NCI-H146 treated with DMSO at 0.1 percent for 48 hours (cell line): ENCODE data around the gene TLDC2.
"Not testable (repeated sequence)": the region's sequence is repeated elsewhere in the genome, so short reads cannot be mapped to it uniquely, and the experiment has no call there.

Experiments
- DNase-seq: peaks from one replicate; lab custom pipeline; 2025; ENCODE audit not compliant: unreplicated experiment; lab: John Stamatoyannopoulos, UW

TLDC2 gene

DNA sequence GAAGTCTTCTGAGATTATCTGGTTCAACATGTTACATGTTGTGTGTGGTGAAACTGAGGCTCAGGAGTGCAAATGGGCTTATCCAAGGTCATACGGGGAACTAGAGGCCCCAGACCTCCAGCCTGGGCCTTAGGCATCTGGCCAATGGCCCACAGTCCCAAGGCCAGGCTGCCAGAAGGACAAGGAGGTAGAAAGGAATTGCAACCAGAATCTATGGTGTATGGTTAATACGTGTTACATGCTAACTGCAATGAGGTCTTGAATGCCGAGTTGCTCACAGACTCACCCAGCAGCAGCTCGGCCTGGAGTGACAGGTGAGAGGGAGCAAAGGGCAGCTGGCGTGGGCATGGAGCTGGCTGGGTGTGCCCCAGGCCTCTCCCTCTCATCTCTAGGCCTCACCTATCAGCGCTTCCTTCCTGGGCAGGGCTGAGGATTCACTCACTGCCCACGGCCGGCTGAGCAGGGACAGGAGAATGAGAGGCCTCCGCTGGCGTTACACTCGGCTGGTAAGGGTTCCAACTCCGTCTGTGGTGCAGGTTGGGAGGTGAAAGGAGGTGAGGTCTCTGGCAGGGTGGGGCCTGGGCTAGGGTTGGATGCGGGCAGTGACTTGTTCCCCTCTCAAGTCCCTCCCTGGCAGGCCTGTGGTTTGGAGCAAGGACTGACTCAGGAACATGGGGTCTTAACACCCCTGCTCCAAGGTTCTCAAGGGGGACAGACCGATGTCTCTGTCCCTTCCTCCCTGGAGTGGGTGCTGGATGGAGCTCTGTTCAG is at the start of gene TLDC2:
Gene TLDC2 (plus strand): TSS at position 437 of the 771 bp plus-strand sequence. CDS start 37 bp downstream, at position 474.
- no peak for DNase-seq

- no peak for DNase-seq
Measured at GRCh38 chr20:36826554-36827244, 49.2 kb upstream of the TLDC2 start.

GRCh38 chr20:36827541-36828279 is 48.2 kb upstream of the TLDC2 start:
- DNase-seq, result no peak

DNA sequence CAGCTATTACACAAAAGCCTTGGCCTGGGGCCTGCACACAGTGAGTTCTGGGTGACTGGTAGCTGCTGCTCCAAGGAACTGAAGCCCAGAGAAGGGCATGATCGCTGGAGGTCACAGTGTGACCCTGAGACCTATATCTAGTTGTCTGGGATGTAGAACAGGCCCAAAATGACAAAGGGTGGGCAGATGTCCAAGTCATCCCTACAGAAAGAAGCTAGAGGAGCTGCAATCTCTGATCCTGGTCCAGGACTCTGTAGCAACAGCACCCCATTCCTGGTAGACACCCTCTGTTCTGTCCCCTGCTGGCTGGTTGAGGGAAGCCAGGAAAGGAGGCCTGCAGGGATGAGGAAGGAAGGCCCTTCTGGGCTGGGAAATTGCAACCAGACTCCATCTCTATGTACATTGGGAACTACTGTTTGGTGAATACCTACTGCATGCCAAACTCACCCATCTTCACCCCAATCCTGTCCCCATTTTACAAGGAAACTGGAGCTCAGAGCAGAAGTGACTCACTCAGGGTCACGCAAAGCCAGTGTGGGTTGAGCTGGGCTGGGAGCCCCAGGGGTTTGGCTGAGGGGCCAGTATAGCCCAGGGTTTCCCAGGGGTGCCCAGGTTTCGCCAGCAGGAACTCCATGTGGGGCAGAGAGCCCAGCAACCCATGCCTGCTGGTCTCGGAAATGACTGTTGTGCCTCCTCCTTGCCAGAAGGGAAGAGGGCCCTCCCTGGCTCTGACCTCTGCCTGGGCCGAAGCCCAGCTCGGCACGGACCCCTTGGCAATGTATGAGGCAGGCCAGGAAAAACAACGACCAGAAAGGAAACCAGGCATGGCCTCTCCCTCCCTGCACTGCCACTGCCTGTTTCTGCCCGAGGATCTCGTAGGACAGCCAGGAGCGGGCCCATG is 44.9 kb upstream of the TLDC2 start:
- no peak for DNase-seq

GRCh38 chr20:36832791-36833190 is 43.1 kb upstream of the TLDC2 start:
- DNase-seq, result no peak

GRCh38 chr20:36833275-36834020 is 42.5 kb upstream of the TLDC2 start:
- no peak for DNase-seq

GRCh38 chr20:36835025-36835424 is 40.9 kb upstream of the TLDC2 start:
- no peak for DNase-seq

- peak; percentile 95 for DNase-seq
Measured at GRCh38 chr20:36835453-36836198, 40.3 kb upstream of the TLDC2 start.

DNA sequence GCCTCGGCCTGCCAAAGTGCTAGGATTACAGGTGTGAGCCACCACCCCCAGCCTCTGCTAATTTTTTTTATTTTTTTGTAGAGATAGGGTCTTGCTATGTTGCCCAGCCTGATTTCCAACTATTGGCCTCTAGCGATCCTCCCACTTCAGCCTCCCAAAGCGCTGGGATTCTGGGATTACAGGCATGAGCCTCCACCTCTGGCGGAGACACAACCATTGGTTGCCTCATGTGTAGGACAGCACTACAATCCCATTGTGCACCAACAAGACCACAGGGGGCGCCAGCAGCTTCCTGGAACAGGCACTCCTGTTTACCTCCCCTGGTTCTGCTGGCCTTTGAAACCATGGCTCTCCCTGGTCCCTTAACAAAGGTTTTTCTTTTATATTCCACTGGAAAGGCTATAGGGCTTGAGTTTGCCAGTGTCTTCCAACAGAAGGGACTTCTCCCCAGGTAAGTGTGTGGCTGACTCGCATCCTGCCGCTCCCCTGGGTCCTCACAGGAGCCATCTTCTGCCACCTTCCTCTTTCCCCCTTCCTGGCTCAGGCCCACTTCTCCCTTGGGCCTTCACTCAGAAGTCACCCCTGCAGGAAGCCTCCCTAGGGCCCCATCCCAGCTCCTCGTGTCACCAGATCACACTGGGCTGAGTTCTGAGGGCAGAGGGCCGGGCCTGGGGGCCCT is 39.2 kb upstream of the TLDC2 start:
- peak; percentile 27 for DNase-seq

- peak; percentile 52 for DNase-seq
Measured at GRCh38 chr20:36838376-36838775, 37.6 kb upstream of the TLDC2 start.

DNA sequence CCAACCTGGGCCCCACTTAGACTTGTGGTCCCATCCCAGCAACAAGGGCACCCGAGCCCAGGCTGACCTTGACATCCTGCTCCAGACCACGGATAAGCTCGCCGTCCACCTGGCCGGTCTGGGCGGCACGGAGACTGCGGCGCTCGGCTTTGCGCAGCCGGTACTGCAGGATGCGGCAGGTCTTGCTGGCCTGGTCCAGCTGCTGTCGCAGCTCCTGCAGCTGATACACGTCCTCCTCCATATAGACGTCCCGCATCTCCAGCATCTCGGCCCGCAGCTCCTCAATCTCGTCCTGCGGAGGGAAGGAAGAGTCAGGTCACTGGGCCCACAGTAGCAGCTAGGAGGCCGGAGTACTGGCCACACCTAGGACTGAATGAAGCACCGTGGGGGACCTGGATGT is 36.8 kb upstream of the TLDC2 start:
- no peak for DNase-seq

DNA sequence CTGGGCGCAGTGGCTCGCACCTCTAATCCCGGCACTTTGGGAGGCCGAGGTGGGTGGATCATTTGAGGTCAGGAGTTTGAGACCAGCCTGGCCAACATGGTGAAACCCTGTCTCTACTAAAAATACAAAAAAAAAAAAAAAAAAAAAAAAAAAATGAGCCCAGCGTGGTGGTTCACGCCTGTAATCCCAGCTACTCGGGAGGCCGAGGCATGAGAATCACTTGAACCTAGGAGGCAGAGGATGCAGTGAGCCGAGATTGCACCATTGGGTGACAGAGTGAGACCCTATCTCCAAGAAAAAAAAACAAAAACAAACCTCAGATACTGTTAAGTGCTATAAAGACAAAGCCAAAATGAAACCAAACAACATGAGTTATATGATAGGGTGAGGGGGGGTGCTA is 34.9 kb upstream of the TLDC2 start:
- DNase-seq, result not testable (repeated sequence)

DNA sequence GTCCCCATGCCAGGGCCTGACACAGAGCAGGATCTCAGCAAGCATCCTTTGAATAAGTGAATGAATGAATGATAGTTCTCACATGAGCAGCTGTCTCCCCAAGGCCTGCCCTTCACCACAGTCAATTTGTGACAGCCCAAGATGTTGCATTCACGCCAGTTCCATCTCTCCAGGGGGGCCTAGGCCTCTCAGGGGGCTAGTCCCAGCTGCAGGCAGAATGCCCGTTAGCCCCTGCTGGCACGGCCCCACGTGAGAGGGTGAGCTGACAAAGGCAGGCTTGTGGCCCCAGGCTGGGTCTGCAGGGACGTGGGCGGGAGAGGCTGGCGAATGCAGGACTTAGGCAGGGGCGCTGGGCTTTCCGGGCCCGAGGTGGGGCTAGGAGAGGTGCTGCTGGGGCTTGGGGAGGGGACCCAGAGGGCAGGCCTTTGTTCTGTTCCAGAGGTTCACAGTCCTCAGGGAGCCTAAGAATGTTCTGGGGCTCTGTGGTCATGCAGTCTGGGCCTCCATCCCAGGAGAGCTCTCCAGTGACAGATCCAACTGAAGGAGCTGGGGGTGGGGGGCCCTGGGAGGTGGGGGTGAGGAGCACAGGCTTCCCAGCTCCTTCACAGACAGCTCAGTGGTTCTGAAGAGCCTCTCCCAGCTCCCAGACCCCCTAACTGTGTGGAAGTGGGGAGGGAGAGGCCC is 30.5 kb upstream of the TLDC2 start:
- DNase-seq, result peak; percentile 81

GRCh38 chr20:36847009-36847709 is 28.8 kb upstream of the TLDC2 start:
- peak; percentile 48 for DNase-seq

- DNase-seq, result no peak
Measured at GRCh38 chr20:36847710-36848040, 28.3 kb upstream of the TLDC2 start.

- DNase-seq, result no peak
Measured at GRCh38 chr20:36848078-36848660, 27.8 kb upstream of the TLDC2 start.

DNA sequence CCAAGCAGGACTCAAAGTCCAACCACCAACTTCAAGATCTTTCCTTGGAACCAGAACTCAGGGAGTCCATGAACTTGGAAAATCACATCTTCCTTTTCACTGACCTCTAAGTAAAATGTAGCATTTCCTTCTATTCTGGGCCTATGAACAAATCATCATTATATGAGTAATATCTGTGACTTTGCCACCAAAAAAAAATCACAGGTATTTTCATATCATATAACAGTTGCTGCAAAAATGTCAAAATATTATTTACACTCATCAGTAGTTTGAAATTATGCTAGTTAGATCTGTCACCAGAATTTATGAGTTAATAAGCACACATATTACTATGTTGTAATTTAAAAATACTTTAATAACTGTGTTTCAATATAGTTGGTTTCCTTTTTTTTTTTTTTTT is 27.3 kb upstream of the TLDC2 start:
- no peak for DNase-seq
